GM18861 (cell line): ENCODE measurements around the gene NBPF4.
"Not testable (repeated sequence)": the region's sequence is repeated elsewhere in the genome, so short reads cannot be mapped to it uniquely, and the experiment has no call there.

ENCODE experiments used
- ATAC-seq: cut with Tn5 transposase; IDR thresholded peaks from one replicate; pipeline ENCODE4 v1.9.1; 2021; ENCODE audit not compliant: unreplicated experiment

Gene NBPF4, protein sequence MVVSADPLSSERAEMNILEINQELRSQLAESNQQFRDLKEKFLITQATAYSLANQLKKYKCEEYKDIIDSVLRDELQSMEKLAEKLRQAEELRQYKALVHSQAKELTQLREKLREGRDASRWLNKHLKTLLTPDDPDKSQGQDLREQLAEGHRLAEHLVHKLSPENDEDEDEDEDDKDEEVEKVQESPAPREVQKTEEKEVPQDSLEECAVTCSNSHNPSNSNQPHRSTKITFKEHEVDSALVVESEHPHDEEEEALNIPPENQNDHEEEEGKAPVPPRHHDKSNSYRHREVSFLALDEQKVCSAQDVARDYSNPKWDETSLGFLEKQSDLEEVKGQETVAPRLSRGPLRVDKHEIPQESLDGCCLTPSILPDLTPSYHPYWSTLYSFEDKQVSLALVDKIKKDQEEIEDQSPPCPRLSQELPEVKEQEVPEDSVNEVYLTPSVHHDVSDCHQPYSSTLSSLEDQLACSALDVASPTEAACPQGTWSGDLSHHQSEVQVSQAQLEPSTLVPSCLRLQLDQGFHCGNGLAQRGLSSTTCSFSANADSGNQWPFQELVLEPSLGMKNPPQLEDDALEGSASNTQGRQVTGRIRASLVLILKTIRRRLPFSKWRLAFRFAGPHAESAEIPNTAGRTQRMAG

GRCh38 chr1:108243976-108244375 lies at the start of gene NBPF4:
TSS of gene NBPF4 (minus strand) at chr1:108244076. CDS start at chr1:108243761, 315 bp downstream.
- not testable (repeated sequence) for ATAC-seq

DNA sequence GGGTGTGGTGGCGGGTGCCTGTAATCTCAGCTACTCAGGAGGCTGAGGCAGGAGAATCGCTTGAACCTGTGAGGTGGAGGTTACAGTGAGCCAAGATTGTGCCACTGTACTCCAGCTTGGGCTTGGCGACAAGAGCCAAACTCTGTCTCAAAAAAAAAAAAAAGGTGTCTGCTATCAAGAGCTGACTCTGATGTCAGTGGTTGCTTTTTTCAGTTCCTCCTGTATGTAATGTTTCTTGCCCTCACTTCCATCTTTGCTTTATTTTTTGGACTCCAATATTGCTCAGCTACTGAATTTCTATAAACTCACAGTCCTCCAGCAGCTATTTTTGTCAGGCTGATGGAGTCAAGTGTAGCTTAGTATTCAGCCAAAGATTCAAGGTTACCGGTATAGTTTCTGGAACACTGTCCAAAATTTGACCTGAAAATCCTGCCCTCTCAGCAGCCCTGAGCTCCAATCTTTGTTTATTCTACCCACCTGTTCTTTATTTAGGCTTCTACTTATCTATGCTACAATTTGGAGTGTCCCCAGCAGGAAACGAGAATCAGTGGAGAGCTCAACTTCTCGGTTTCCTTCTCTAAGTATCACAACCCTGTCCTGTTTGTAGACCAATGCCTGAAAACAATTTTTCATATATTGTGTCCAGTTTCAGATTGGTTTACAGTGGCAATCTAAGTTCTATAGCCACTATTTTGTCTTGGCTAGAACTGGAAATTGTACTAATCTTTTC lies 38.8 kb upstream of the NBPF4 start:
- not testable (repeated sequence) for ATAC-seq

DNA sequence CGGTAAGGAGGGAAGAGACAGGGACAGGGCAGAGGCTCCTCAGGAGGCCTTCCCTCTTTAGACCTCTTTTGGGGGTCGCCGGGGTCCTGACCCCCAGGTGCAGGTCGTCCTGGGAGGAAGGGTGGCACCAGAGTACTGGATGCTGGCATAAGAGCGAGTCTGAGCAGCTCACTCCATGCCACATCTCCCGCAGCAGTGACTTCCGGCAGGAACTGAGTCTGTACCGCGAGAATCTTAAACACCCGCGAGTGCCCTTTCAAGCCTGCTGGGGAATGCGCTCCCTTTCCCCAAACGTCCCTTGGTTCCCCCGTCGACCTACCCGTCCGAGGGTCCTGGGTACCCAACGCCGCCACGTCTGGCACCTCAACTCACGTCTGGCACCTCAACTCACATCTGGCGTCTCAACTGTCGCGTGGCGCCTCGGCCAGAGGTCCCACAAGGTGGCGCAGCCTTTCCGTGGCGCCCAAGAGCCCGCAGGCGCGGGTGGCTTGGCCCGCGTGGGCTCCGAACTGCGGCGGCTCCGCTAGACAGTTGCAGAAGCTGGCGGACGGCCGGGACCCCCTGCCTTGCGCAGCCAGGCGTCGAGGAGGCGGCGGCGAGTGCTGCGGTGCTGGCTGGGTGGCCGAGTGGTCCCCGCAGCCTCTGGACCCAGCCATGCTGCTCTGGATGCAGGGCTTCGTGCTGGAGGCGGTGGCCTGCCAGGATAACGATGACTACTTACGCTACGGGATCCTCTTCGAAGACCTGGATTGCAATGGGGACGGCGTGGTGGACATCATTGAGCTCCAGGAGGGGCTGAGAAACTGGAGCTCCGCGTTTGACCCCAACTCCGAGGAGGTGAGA lies 28.8 kb upstream of the NBPF4 start:
- not testable (repeated sequence) for ATAC-seq

DNA sequence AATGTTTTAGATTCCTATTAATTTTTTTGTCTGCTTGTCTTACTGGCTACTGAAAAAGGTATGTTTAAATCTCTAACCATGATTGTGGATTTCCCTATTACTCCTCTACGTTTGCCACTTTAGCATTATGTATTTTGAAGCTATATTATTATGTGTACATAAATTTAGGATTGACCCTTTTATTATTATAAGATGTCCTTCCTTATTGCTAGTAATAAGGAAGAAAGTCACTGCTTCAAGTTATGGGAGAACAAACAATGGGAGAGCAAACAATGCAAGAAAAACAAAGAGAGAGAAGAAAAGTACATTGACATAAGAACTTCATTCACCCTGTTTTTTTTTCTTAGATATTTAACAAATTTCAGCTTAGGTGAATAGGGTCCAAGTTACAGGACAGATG lies 23.2 kb upstream of the NBPF4 start:
- ATAC-seq = not testable (repeated sequence)

DNA sequence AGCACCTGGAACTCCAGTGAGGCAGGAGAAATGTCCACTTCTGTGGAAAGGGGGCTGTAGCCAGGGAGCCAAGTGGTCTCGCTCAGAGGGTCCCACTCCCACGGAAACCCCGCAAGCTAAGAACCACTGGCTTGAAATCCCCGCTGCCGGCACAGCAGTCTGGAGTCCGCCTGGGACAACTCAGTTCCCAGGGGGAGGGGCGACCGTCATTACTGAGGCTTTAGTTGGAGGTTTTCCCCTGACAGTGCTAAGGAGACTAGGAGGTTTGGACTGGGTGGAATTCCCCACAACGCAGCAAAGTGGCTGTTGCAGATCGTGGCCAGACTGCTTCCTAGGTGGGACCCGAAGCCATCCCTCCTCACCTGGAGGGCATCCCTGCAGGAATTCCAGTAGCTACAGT lies 18.1 kb upstream of the NBPF4 start:
- not testable (repeated sequence) for ATAC-seq

- ATAC-seq = not testable (repeated sequence)
Measured at GRCh38 chr1:108261519-108261918, 17.6 kb upstream of the NBPF4 start.

DNA sequence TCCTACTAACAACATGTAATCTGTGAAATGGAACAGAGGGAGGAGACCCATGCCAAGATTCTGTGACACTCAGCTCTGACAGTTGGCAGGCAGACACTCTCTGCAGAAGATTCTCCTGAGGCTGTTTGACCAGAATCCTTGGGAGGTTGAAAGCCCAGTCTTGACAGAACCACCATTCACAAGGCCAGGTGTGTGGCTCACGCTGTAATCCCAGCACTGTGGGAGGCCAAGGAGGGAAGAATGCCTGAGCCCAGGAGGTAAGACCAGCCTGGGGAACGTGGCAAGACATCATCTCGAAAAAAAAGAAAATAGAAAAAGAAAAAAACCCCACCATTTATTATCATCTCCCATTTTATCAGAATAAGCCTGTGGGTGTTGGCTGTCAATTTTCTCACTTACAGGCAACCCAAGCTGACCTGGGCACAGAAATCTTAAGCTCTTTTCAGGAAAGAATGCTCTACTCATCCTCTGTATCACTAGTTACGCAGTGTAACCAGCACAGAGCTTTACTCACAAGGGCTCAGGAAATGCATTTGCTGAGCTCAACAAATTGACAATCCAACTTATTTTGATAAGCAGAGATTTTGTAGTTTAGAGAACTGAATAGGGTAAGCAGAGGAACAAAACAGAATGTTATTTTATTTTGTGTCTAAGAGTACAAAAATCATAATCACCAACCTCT lies 16.8 kb upstream of the NBPF4 start:
- ATAC-seq = not testable (repeated sequence)

DNA sequence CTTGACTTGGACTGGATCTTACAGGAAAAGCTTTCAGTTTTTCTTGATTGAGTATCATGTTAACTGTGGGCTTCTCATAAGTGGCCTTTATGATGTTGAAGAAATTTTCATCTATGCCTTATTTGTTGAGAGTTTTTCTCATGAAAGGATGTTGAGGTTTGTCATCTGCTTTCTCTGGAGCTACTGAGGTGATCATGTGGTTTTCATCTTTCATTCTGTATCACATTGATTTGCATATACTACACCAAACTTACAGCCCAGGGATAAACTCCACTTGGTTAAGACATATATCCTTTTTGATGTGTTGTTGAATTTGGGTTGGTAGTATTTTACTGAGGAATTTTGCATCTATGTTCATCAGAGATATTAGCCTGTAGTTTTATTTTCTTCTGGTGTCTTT lies 11.6 kb upstream of the NBPF4 start:
- ATAC-seq = peak; percentile 86

DNA sequence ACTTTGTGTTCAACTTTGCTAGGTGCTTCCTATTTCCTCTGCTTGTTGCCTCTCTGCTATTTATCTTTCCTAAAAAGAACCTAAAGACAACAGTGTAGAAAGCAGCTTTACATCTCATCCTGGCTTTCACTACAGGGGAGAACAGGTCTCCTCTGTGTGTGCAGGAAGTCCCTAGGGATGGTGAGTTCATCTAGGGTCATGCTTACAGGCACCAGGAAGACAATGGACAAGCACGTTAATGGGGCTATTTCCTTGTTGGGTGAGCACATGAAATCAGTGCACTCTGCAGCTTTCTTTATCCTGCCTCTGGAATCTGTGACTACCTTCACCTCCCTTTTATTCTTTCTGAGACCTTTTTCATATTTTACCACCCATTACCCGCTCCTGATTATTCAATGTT lies 4.5 kb downstream of the NBPF4 start:
- not testable (repeated sequence) for ATAC-seq

DNA sequence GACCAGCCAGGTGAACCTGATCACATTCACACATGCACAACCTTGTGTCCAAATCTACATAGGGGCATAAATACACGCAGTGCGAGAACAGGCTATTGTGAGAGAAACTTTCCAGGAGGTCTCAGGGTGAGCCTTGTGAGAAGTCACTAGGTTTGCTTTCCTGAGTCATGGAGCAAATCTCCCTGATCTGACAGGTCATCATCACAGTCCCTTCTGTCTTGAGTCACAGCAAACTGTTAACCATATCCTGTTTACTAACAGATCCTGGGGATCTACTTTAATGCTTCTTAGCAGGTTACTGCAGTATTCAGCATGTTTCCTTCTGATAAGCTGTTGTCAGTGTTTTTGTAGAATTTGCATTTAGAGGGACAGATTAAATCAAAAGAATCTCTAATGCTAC lies 8.6 kb downstream of the NBPF4 start:
- not testable (repeated sequence) for ATAC-seq

DNA sequence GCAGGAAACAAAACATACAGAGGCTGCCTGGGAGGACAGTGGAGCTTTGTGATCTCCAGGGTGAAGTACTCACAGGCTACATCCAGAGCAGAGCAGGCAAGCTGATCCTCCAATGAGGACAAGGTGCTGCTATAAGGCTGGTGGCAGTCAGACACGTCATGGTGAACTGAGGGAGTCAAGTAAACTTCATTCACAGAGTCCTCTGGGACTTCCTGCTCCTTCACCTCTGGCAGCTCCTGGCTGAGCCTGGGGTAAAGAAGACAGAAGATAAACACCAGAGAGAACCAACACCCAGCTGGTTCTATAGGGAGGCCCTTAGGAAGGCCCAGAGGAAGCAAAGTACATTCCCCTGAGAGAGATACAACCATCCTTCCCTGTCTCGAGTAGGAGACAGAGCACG lies 11.7 kb downstream of the NBPF4 start:
- ATAC-seq = not testable (repeated sequence)

- not testable (repeated sequence) for ATAC-seq
Measured at GRCh38 chr1:108229976-108230375, 13.9 kb downstream of the NBPF4 start.

DNA sequence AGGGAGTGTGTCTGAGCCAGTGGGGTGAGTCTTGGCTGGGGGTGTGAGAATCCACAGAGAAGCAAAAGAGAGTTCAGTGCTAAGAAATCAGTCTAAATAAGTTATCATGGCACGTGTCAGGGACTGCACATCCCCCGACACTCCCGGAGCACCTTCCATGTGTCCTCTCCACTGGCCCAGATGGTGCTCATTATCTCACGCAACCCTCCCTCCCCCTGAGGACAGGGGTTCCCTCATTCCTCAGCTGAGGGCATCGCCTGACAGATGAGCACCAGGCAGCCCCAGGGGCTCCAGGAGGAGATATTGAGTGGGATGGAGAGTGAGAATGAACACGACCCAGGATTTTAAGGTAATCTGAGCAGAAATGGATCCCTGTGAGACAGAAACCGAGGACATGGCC lies 16.1 kb downstream of the NBPF4 start:
- ATAC-seq = not testable (repeated sequence)

GRCh38 chr1:108226855-108227254 lies 17.0 kb downstream of the NBPF4 start:
- ATAC-seq = not testable (repeated sequence)

DNA sequence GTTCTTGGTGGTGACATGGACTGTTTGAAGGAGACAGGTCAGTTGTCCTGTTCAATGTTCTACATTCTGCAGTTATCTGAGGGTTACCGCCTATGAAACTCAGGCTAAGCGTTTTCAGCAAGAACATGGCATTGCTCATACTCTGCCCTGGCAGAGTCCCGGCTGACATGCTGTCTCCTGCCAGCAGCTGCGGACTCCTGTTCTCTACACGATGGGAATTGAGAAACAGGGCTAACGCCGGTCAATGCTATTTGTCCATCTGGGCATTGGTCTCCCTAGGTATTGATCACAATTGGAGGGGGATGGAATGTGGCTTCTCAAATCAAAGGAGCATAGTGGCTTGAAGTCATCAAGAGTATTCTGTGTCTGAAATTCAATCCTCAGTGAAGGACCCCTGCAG lies 20.6 kb downstream of the NBPF4 start:
- ATAC-seq = not testable (repeated sequence)

GRCh38 chr1:108217515-108218174 lies 26.2 kb downstream of the NBPF4 start:
- not testable (repeated sequence) for ATAC-seq

- ATAC-seq = not testable (repeated sequence)
Measured at GRCh38 chr1:108217007-108217406, 26.9 kb downstream of the NBPF4 start.

GRCh38 chr1:108216028-108216890 lies 27.6 kb downstream of the NBPF4 start:
- ATAC-seq = not testable (repeated sequence)
